NCI-H1436 treated with DMSO at 0.1 percent for 48 hours (cell line): ENCODE results near the gene BICC1.

Experiments
- DNase-seq: peaks from one replicate; lab custom pipeline; 2025; lab: John Stamatoyannopoulos, UW

The BICC1 gene

GRCh38 chr10:58821752-58822056, 309.0 kb downstream of the BICC1 start:
- no peak for DNase-seq

GRCh38 chr10:58823983-58824382, 311.3 kb downstream of the BICC1 start:
- no peak for DNase-seq

GRCh38 chr10:58824396-58824795, 311.7 kb downstream of the BICC1 start:
- DNase-seq: no peak

GRCh38 chr10:58826694-58827093, 314.0 kb downstream of the BICC1 start:
- no peak for DNase-seq

GRCh38 chr10:58827381-58827780, 314.7 kb downstream of the BICC1 start:
- no peak for DNase-seq

- DNase-seq: no peak
Observed at GRCh38 chr10:58829839-58830238, 317.2 kb downstream of the BICC1 start.

- no peak for DNase-seq
Observed at GRCh38 chr10:58830697-58831096, 318.0 kb downstream of the BICC1 start.

GRCh38 chr10:58833771-58834561, 321.3 kb downstream of the BICC1 start:
- DNase-seq: no peak

GRCh38 chr10:58836176-58836700, 323.6 kb downstream of the BICC1 start:
- no peak for DNase-seq

- no peak for DNase-seq
Observed at GRCh38 chr10:58836991-58837575, 324.4 kb downstream of the BICC1 start.

- no peak for DNase-seq
Observed at GRCh38 chr10:58837826-58838225, 325.2 kb downstream of the BICC1 start.

- no peak for DNase-seq
Observed at GRCh38 chr10:58838561-58839208, 326.0 kb downstream of the BICC1 start.

- no peak for DNase-seq
Observed at GRCh38 chr10:58839771-58840170, 327.1 kb downstream of the BICC1 start.

GRCh38 chr10:58840840-58841435, 328.3 kb downstream of the BICC1 start:
- no peak for DNase-seq

- DNase-seq: no peak
Observed at GRCh38 chr10:58842860-58843376, 330.2 kb downstream of the BICC1 start.

GRCh38 chr10:58843760-58844159, 331.1 kb downstream of the BICC1 start:
- no peak for DNase-seq

- DNase-seq: no peak
Observed at GRCh38 chr10:58844680-58845079, 332.0 kb downstream of the BICC1 start.

- no peak for DNase-seq
Observed at GRCh38 chr10:58846856-58847255, 334.2 kb downstream of the BICC1 start.

GRCh38 chr10:58851606-58852005, 338.9 kb downstream of the BICC1 start:
- no peak for DNase-seq

- DNase-seq: no peak
Observed at GRCh38 chr10:58853668-58854067, 341.0 kb downstream of the BICC1 start.

- no peak for DNase-seq
Observed at GRCh38 chr10:58854811-58855210, 342.1 kb downstream of the BICC1 start.

- DNase-seq: no peak
Observed at GRCh38 chr10:58856508-58857240, 344.0 kb downstream of the BICC1 start.
